Measurements from ENCODE around the gene TUBG2.
A peak's percentile ranks its signal among the peaks of the same experiment; 100 is the strongest.
"Not testable (repeated sequence)": the region's sequence is repeated elsewhere in the genome, so short reads cannot be mapped to it uniquely, and the experiment has no call there.

Gene TUBG2

GRCh38 chr17:42659079-42659931 is at the start of gene TUBG2:
Gene TUBG2, plus strand, starts transcription at chr17:42659284. Its CDS starts 220 bp downstream, at chr17:42659504.
- Mint-ChIP-seq H3K27ac (peak within 1 kb of the TSS; percentile 52), H3K9me3 (no peaks in the 10 kb centered on the region), H3K4me3 (peak within 1 kb of the TSS; percentile 84), H3K27me3 (ENCODE audit: low read depth) (peaks cover 10% of the 10 kb centered on the region), H3K4me1 (ENCODE audit: low read depth) (peaks cover 17% of the 10 kb centered on the region), H3K36me3 (ENCODE audit: low read depth) (peaks cover 3% of the 10 kb centered on the region)

- peak overlapping the region; percentile 99 for H3K4me3 Mint-ChIP-seq
- peaks cover 24% of the 10 kb centered on the region for H3K4me1 Mint-ChIP-seq (ENCODE audit: low read depth)
- peaks cover 27% of the 10 kb centered on the region for H3K36me3 Mint-ChIP-seq (ENCODE audit: low read depth)
- not testable (repeated sequence) for H3K9me3 Mint-ChIP-seq; H3K27me3 Mint-ChIP-seq (ENCODE audit: low read depth)
- peak overlapping the region; percentile 90 for H3K27ac Mint-ChIP-seq
Measured at GRCh38 chr17:42609814-42610801, 49.0 kb upstream of the TUBG2 start.

GRCh38 chr17:42612013-42612412 is 47.1 kb upstream of the TUBG2 start:
- Mint-ChIP-seq H3K27me3 (ENCODE audit: low read depth) (no peaks in the 10 kb centered on the region), H3K27ac (no peak overlapping the region), H3K9me3 (no peaks in the 10 kb centered on the region), H3K4me1 (ENCODE audit: low read depth) (peaks cover 14% of the 10 kb centered on the region), H3K4me3 (no peak overlapping the region), H3K36me3 (ENCODE audit: low read depth) (peaks cover 28% of the 10 kb centered on the region)

- no peaks in the 10 kb centered on the region for H3K27me3 Mint-ChIP-seq (ENCODE audit: low read depth)
Measured at GRCh38 chr17:42613699-42614295, 45.3 kb upstream of the TUBG2 start.

GRCh38 chr17:42617956-42618431 is 41.1 kb upstream of the TUBG2 start:
- H3K27ac Mint-ChIP-seq = no peak overlapping the region
- no peaks in the 10 kb centered on the region for H3K27me3 Mint-ChIP-seq (ENCODE audit: low read depth)
- no peak overlapping the region for H3K4me3 Mint-ChIP-seq
- H3K9me3 Mint-ChIP-seq = no peaks in the 10 kb centered on the region
- peaks cover 13% of the 10 kb centered on the region for H3K4me1 Mint-ChIP-seq (ENCODE audit: low read depth)
- peaks cover 18% of the 10 kb centered on the region for H3K36me3 Mint-ChIP-seq (ENCODE audit: low read depth)

More at GRCh38 chr17:42613699-42614295, 45.3 kb upstream of the TUBG2 start:
- H3K4me3 Mint-ChIP-seq = no peak overlapping the region
- no peaks in the 10 kb centered on the region for H3K9me3 Mint-ChIP-seq
- no peak overlapping the region for H3K27ac Mint-ChIP-seq
- H3K4me1 Mint-ChIP-seq (ENCODE audit: low read depth) = peaks cover 12% of the 10 kb centered on the region
- H3K36me3 Mint-ChIP-seq (ENCODE audit: low read depth) = peaks cover 24% of the 10 kb centered on the region

- Mint-ChIP-seq H3K9me3 (no peaks in the 10 kb centered on the region), H3K4me1 (ENCODE audit: low read depth) (peaks cover 13% of the 10 kb centered on the region), H3K36me3 (ENCODE audit: low read depth) (peaks cover 17% of the 10 kb centered on the region), H3K27me3 (ENCODE audit: low read depth) (no peaks in the 10 kb centered on the region), H3K27ac (peak overlapping the region; percentile 6), H3K4me3 (no peak overlapping the region)
Measured at GRCh38 chr17:42618442-42619150, 40.5 kb upstream of the TUBG2 start.

GRCh38 chr17:42621987-42622386 is 37.1 kb upstream of the TUBG2 start:
- not testable (repeated sequence) for H3K27me3 Mint-ChIP-seq (ENCODE audit: low read depth); H3K9me3 Mint-ChIP-seq; H3K4me3 Mint-ChIP-seq; H3K27ac Mint-ChIP-seq; H3K36me3 Mint-ChIP-seq (ENCODE audit: low read depth)
- peaks cover 13% of the 10 kb centered on the region for H3K4me1 Mint-ChIP-seq (ENCODE audit: low read depth)

- Mint-ChIP-seq H3K4me3 (no peak overlapping the region), H3K27me3 (ENCODE audit: low read depth) (no peaks in the 10 kb centered on the region), H3K4me1 (ENCODE audit: low read depth) (peaks cover 9% of the 10 kb centered on the region), H3K36me3 (ENCODE audit: low read depth) (no peaks in the 10 kb centered on the region), H3K27ac (no peak overlapping the region), H3K9me3 (no peaks in the 10 kb centered on the region)
Measured at GRCh38 chr17:42623271-42623670, 35.8 kb upstream of the TUBG2 start.

- Mint-ChIP-seq H3K36me3 (ENCODE audit: low read depth) (no peaks in the 10 kb centered on the region), H3K4me1 (ENCODE audit: low read depth) (peaks cover 3% of the 10 kb centered on the region), H3K27ac (no peak overlapping the region), H3K4me3 (no peak overlapping the region), H3K27me3 (ENCODE audit: low read depth) (no peaks in the 10 kb centered on the region), H3K9me3 (no peaks in the 10 kb centered on the region)
Measured at GRCh38 chr17:42623732-42624596, 35.1 kb upstream of the TUBG2 start.

- not testable (repeated sequence) for H3K4me1 Mint-ChIP-seq (ENCODE audit: low read depth); H3K27ac Mint-ChIP-seq; H3K9me3 Mint-ChIP-seq; H3K27me3 Mint-ChIP-seq (ENCODE audit: low read depth); H3K4me3 Mint-ChIP-seq; H3K36me3 Mint-ChIP-seq (ENCODE audit: low read depth)
Measured at GRCh38 chr17:42627032-42627764, 31.9 kb upstream of the TUBG2 start.

- H3K27me3 Mint-ChIP-seq (ENCODE audit: low read depth) = peaks cover 4% of the 10 kb centered on the region
- no peak overlapping the region for H3K27ac Mint-ChIP-seq
- H3K4me1 Mint-ChIP-seq (ENCODE audit: low read depth) = no peaks in the 10 kb centered on the region
- H3K36me3 Mint-ChIP-seq (ENCODE audit: low read depth) = no peaks in the 10 kb centered on the region
- no peaks in the 10 kb centered on the region for H3K9me3 Mint-ChIP-seq
- H3K4me3 Mint-ChIP-seq = no peak overlapping the region
Measured at GRCh38 chr17:42629411-42630009, 29.6 kb upstream of the TUBG2 start.

GRCh38 chr17:42632949-42633444 is 26.1 kb upstream of the TUBG2 start:
- Mint-ChIP-seq H3K4me1 (ENCODE audit: low read depth) (no peaks in the 10 kb centered on the region), H3K36me3 (ENCODE audit: low read depth) (no peaks in the 10 kb centered on the region), H3K27ac (no peak overlapping the region), H3K4me3 (no peak overlapping the region), H3K9me3 (no peaks in the 10 kb centered on the region), H3K27me3 (ENCODE audit: low read depth) (peaks cover 4% of the 10 kb centered on the region)

Data from T-helper 1 cell treated with Interleukin-12 subunit alpha and Interleukin-12 subunit beta and Interleukin-4 antibody, amounts not matched to agents 30 μg/mL and 1 μg/mL, for 36 hours (primary cell).